LNCaP clone FGC (cell line): ENCODE data around the gene FBXO27.
"Not testable (repeated sequence)": the region's sequence is repeated elsewhere in the genome, so short reads cannot be mapped to it uniquely, and the experiment has no call there.

Source experiments
- DNase-seq: peaks from one replicate; pipeline ENCODE4 v3.0.0-alpha.2; 2011; ENCODE audit warnings: low read depth
- H3K4me3 ChIP-seq: 2 replicates; pipeline ENCODE4 v1.5.1; 2011; ENCODE audit warnings: mild to moderate bottlenecking, low read depth, low read length, control low read depth
- TF ChIP-seq, protein P1 (sequence below): IDR thresholded peaks from 2 replicates; pipeline ENCODE4 v1.5.1; 2012; ENCODE audit warnings: mild to moderate bottlenecking; ENCODE audit not compliant: control insufficient read depth, insufficient read depth; ENCODE audit errors: extremely low read depth

FBXO27 gene

GRCh38 chr19:38993271-38993670, 39.1 kb downstream of the FBXO27 start:
- DNase-seq = no peak
- TF ChIP-seq, protein P1, sequence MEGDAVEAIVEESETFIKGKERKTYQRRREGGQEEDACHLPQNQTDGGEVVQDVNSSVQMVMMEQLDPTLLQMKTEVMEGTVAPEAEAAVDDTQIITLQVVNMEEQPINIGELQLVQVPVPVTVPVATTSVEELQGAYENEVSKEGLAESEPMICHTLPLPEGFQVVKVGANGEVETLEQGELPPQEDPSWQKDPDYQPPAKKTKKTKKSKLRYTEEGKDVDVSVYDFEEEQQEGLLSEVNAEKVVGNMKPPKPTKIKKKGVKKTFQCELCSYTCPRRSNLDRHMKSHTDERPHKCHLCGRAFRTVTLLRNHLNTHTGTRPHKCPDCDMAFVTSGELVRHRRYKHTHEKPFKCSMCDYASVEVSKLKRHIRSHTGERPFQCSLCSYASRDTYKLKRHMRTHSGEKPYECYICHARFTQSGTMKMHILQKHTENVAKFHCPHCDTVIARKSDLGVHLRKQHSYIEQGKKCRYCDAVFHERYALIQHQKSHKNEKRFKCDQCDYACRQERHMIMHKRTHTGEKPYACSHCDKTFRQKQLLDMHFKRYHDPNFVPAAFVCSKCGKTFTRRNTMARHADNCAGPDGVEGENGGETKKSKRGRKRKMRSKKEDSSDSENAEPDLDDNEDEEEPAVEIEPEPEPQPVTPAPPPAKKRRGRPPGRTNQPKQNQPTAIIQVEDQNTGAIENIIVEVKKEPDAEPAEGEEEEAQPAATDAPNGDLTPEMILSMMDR = no peak
- no peak overlapping the region for H3K4me3 ChIP-seq

GRCh38 chr19:38990949-38991697, 41.2 kb downstream of the FBXO27 start:
- DNase-seq = no peak
- TF ChIP-seq, protein P1 = no peak
- H3K4me3 ChIP-seq = no peak overlapping the region

GRCh38 chr19:38989614-38990013, 42.7 kb downstream of the FBXO27 start:
- not testable (repeated sequence) for DNase-seq, H3K4me3 ChIP-seq

DNA sequence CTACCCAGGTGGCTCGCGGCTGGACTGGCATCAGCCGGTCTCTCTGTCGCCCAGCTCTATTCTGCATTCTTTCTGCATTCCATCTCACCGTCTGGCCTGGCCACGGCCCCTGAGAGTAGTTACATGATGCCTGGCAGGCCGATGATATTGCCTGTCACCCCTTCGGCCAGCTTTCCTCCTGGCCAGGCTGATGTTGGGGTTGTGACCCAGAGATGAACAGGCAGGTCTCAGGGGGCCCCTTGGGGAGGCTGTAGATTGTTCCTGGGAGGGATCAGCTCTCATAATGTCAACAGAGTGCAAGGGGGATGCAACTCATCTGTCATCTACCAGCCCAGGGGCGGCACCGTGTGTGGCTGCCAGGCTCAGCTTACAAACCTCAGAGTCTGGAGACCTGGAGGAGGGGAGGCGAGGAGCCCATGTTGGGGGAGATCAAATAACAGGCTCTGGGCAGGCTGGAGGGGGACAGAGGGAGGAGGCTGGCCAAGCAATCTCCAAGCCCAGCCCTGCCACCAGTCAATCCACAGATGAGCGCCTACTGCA, 43.2 kb downstream of the FBXO27 start:
- H3K4me3 ChIP-seq = no peak overlapping the region
- TF ChIP-seq, protein P1 = no peak
- DNase-seq = no peak

DNA sequence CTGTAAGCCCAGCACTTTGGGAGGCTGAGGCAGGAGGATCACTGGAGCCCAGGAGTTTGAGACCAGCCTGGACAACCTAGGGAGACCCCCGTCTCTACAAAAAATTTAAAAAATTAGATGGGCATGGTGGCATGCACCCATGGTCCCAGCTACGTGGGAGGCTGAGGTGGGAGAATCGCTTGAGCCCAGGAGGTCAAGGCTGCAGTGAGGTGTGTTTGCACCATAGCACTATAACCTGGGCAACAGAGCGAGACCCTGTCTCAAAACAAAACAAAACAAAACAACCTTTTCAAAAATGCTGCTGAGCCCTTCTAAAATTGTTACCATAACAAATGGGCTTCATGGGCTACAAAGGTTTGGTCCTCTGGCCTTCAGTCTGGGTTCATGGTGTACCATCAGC, 43.7 kb downstream of the FBXO27 start:
- not testable (repeated sequence) for DNase-seq, H3K4me3 ChIP-seq

- not testable (repeated sequence) for H3K4me3 ChIP-seq, DNase-seq
Observed at GRCh38 chr19:38987745-38988144, 44.6 kb downstream of the FBXO27 start.

- no peak for DNase-seq
- no peak overlapping the region for H3K4me3 ChIP-seq
- TF ChIP-seq, protein P1 = no peak
Observed at GRCh38 chr19:38985262-38985661, 47.1 kb downstream of the FBXO27 start.

DNA sequence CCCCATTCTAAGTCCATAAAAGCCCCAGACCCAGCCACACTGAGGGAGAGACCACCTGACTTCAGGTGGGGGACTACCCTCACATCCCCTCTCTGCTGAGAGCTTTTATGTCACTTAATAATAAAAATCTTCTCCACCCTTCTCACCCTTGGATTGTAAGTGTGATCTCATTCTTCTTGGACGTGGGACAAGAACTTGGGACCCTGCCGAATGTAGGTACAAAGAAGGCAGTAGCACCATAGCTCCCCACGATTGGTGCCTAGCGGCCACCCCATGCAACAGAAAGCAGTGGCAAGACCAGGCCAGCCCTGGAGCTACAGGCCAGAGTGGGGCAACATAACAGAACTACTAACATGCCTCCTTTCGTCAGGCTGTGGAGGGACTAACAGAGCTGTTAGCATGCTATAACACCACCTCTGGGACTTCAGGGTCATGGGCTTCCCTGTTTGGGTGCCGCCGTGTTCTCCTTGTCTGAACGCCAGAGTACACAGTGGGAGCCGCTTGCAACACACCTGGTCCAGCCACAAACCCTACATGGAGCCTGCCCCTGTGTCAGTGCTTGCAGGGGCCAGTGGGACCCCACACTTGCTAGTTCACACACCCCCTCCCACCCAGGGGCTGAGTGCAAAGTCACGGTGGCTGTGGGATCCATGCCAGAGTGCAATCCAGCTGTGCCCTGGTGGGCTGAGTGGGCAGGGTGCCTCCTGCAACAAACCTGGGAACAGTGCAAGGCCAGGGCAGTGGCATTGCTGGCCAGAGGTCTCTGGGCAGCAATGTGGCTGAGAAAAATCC, 51.6 kb downstream of the FBXO27 start:
- DNase-seq = no peak
- no peak overlapping the region for H3K4me3 ChIP-seq
- TF ChIP-seq, protein P1 = no peak
